ENCODE results near the gene KRTAP4-8.
A peak's percentile ranks its signal among the peaks of the same experiment; 100 is the strongest.

The KRTAP4-8 gene

DNA sequence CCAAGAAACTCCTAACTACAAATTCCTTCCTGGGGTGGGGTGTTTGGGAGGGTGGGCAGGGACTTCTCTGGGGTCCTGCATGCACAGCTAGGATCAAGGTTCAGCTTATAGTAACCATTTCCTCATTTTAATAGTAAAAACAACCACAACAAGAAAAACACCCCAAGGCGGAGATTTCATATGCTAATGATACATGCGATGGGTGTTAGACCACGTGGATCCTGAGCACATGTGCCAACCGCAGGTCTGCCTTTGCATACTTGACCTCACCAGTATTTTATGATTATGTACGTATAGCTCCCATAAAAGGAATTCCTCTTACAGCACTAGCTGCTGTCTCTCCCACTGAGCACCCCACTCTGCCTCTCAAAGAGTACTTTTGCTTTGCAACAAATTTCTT lies 18.4 kb upstream of the KRTAP4-8 start:
- no peak for TF ChIP-seq SIN3A (IDR thresholded peaks at IDR 0.05; ENCODE audit: borderline replicate concordance, insufficient read depth, low read length)
- TF ChIP-seq, protein P1, sequence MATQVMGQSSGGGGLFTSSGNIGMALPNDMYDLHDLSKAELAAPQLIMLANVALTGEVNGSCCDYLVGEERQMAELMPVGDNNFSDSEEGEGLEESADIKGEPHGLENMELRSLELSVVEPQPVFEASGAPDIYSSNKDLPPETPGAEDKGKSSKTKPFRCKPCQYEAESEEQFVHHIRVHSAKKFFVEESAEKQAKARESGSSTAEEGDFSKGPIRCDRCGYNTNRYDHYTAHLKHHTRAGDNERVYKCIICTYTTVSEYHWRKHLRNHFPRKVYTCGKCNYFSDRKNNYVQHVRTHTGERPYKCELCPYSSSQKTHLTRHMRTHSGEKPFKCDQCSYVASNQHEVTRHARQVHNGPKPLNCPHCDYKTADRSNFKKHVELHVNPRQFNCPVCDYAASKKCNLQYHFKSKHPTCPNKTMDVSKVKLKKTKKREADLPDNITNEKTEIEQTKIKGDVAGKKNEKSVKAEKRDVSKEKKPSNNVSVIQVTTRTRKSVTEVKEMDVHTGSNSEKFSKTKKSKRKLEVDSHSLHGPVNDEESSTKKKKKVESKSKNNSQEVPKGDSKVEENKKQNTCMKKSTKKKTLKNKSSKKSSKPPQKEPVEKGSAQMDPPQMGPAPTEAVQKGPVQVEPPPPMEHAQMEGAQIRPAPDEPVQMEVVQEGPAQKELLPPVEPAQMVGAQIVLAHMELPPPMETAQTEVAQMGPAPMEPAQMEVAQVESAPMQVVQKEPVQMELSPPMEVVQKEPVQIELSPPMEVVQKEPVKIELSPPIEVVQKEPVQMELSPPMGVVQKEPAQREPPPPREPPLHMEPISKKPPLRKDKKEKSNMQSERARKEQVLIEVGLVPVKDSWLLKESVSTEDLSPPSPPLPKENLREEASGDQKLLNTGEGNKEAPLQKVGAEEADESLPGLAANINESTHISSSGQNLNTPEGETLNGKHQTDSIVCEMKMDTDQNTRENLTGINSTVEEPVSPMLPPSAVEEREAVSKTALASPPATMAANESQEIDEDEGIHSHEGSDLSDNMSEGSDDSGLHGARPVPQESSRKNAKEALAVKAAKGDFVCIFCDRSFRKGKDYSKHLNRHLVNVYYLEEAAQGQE (IDR thresholded peaks at IDR 0.05; ENCODE audit: insufficient read depth in 1 of 2, low read depth in 2 of 2, low read length in 2 of 2), result no peak
- no peak for TF ChIP-seq POLR2AphosphoS5 (IDR thresholded peaks at IDR 0.05; ENCODE audit: low read depth, low read length)
- no peak for TF ChIP-seq TAF1 (IDR thresholded peaks at IDR 0.05; ENCODE audit: borderline replicate concordance, insufficient read depth, low read length)
- no peak for TF ChIP-seq FOXP2 (optimal IDR thresholded peaks at IDR 0.05; ENCODE audit: borderline replicate concordance, extremely low read depth, extremely low read length, insufficient read depth)

DNA sequence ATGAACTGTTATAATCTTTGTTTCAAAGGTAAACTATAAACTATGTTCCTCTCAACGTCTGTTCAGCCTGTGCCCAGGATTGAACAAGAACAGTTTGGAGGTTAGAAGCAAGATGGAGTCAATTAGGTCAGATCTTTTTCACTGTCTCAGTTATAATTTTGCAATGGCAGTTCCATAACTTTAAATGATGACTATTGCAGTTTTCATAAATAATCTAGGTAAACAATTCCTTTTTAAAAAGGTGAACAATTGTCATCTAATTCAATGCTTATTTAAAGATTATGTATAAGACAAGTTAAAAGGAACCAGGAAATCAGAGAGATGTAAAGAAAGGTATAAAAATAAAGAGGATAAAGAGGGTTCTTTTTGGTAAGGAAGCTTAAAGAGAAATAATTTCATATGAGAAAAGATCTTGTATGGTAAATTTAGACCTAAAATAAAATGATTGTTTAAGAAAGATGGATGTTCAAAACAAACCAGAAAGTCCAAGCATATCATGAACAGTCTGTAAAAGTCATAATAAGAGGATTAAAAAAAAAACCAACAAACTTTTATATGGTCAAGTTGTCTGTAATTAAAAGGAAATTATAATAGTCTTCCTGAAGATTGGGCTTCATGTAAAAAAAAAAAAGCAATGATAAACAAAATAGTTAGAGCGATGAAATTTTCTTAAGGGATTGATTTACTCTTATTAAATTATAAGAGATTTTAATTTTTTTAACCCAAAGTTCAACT lies 13.4 kb upstream of the KRTAP4-8 start:
- TF ChIP-seq, protein P1 (IDR thresholded peaks at IDR 0.05; ENCODE audit: insufficient read depth in 1 of 2, low read depth in 2 of 2, low read length in 2 of 2), result no peak
- no peak for TF ChIP-seq TAF1 (IDR thresholded peaks at IDR 0.05; ENCODE audit: borderline replicate concordance, insufficient read depth, low read length)
- no peak for TF ChIP-seq FOXP2 (optimal IDR thresholded peaks at IDR 0.05; ENCODE audit: borderline replicate concordance, extremely low read depth, extremely low read length, insufficient read depth)
- TF ChIP-seq SIN3A (IDR thresholded peaks at IDR 0.05; ENCODE audit: borderline replicate concordance, insufficient read depth, low read length), result no peak
- TF ChIP-seq POLR2AphosphoS5 (IDR thresholded peaks at IDR 0.05; ENCODE audit: low read depth, low read length), result no peak

DNA sequence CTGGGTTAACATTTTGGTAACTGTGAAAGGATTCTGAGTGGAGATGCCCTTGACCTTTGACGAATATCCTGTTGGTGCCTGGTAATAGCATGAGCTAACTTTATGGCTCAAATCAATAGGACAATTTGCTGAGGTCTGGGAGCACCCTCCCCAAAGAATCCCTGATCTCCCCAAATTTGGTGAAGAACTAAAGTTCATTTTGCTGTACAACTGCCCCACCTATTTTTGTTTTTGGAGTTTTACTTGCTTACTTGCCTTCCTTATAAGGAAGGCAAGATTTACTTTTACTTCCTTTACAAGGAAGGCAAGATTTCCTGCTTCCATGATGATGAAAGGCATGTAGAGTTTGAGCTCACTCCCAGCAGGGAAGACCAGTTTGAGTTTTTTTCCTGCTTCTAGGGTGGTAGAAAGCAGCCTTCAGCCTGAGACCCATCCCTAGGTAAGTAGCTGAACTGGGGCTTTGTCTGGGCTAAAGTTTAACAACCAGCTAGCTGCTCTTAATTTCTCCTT lies 10.1 kb upstream of the KRTAP4-8 start:
- TF ChIP-seq SIN3A (IDR thresholded peaks at IDR 0.05; ENCODE audit: borderline replicate concordance, insufficient read depth, low read length), result no peak
- TF ChIP-seq, protein P1 (IDR thresholded peaks at IDR 0.05; ENCODE audit: insufficient read depth in 1 of 2, low read depth in 2 of 2, low read length in 2 of 2), result no peak
- TF ChIP-seq FOXP2 (optimal IDR thresholded peaks at IDR 0.05; ENCODE audit: borderline replicate concordance, extremely low read depth, extremely low read length, insufficient read depth), result no peak
- TF ChIP-seq POLR2AphosphoS5 (IDR thresholded peaks at IDR 0.05; ENCODE audit: low read depth, low read length), result no peak

DNA sequence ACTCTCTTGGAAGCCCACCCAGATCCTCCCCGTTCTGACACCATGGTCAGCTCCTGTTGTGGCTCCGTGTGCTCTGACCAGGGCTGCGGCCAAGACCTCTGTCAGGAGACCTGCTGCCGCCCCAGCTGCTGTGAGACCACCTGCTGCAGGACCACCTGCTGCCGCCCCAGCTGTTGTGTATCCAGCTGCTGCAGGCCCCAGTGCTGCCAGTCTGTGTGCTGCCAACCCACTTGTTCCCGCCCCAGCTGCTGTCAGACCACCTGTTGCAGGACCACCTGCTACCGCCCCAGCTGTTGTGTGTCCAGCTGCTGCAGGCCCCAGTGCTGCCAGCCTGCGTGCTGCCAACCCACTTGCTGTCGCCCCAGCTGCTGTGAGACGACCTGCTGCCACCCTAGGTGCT lies 7.4 kb upstream of the KRTAP4-8 start, which contains the start of gene KRTAP4-9:
Gene KRTAP4-9, plus strand, starts transcription at position 43 of the 400 bp plus-strand sequence. Its CDS starts 0 bp downstream, at position 43.
- TF ChIP-seq, protein P1 (IDR thresholded peaks at IDR 0.05; ENCODE audit: insufficient read depth in 1 of 2, low read depth in 2 of 2, low read length in 2 of 2), result 0 out of 4 replicates have a peak, but pooled peaks of 1 of the 2 experiments have one; percentile 28

Data from PFSK-1 (cell line).